Stimulated activated naive CD8-positive, alpha-beta T cell treated with anti-CD3 and anti-CD28 coated beads, Interleukin-15, Interleukin-2, amounts not matched to agents 100 U/mL and 50 U/mL, for 24 hours (primary cell): ENCODE measurements around the gene NOS3.

Experiments
- ATAC-seq: fragments of 150-1000 bp; cut with Tn5 transposase; one replicate; pipeline ENCODE4 v1.10.0; 2021
- DNase-seq: peaks from one replicate; pipeline ENCODE4 v3.0.0; 2021

Gene NOS3

GRCh38 chr7:150964593-150965111 lies 26.2 kb upstream of the NOS3 start:
- DNase-seq (no peak), ATAC-seq (no peak)

DNA sequence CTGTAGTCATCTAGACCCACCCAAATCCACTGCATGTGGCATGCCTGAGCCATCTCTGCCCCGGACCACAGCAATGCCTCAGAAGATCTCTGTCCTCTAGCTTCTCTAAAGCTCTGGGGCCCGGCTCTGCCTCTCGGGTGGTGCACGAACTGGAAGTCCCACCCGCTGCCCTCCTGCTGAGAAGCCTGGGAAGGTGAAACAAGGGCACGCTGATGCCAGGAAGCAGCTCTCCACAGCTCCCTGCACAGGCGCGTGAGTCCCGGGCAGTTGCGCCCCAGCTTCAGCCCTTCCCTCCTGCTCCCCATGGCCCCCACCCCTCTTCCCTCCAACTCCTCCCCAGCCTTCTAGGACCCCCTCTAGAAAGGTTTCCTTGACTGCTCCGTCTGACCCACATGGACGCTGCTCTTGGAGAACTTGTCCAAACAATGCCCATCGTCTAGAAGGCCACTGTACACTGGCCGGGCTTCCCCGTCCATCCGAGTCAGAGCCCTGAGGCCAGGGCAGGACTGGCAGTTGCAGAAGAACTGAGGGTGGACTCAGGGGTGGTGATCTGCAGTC lies 25.5 kb upstream of the NOS3 start:
- DNase-seq (no peak), ATAC-seq (no peak)

- no peak for ATAC-seq
- no peak for DNase-seq
Measured at GRCh38 chr7:150966002-150966401, 24.8 kb upstream of the NOS3 start.

DNA sequence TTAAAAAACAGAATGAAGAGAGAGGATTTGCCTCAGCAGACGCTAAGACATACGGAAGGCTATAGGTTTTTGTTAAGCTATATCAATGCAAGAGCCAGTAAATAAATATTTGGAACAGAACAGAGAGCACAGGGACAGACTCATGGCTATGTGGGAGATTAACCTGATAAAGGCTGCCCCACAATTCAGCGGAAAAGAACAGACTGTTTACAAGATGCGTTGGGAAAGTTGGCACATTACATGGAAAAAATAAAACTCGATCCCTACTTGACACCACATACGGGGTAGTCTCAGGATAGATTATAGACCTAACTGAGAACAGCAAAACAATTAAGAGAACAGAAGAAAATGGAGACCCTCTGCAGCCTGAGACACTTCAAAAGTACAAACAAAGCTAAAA lies 23.5 kb upstream of the NOS3 start:
- DNase-seq (no peak), ATAC-seq (no peak)

DNA sequence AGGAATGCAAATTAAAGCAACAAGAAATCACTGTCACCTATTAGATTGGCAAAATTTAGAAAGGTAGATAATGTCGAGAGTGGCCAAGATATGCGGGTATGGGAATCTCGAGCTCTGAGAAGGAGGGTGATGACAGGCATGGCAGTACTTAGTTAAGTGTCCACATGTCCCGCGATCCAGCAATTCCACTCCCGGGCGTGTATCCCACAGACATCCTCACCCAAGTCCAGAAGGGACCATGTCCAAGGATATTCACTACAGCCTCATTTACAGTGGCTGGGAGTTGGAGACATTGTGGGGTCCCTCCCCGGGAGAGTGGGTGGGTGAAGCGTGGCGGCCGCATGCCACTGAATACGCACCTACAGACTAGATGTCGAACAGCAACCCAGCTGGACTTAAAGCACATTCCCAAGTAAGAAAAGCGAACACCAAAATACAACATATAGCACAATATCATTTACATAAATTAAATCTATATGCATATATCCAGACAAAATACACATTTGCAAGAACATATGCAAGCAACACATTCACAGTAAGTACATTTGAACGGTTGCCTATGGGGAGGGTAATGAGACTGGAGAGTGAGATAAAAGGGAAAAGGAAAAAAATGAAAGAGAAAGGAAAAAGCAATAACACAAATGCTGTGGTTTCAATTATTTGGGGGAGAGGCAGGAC lies 22.6 kb upstream of the NOS3 start:
- ATAC-seq: no peak

GRCh38 chr7:150968734-150969372 lies 22.0 kb upstream of the NOS3 start:
- no peak for ATAC-seq
- DNase-seq: no peak

More for the DNA sequence above, 22.6 kb upstream of the NOS3 start:
- no peak for DNase-seq

- DNase-seq (no peak), ATAC-seq (no peak)
Measured at GRCh38 chr7:150969475-150969874, 21.3 kb upstream of the NOS3 start.

DNA sequence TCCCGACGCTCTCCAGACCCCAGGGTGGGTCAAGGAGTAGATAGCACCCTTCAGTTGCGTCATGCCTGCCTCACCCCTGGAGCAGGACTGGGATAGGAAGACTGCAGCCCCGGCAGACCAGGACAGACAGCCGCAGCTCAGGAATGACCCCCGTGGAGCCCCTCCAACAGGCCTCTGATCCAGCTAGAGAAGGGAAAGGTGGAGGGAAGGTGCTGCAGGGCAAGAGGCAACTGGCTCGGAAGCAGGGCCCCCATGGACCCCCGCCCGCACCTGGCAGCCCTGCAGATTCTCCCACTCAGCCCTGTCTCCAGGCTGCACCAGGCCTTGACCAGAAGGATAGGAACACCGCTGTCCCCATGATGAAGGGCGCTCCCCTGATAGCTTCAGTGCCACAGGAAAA lies 20.4 kb upstream of the NOS3 start:
- no peak for DNase-seq
- no peak for ATAC-seq

GRCh38 chr7:150971242-150972022 lies 19.4 kb upstream of the NOS3 start:
- DNase-seq (no peak), ATAC-seq (no peak)

DNA sequence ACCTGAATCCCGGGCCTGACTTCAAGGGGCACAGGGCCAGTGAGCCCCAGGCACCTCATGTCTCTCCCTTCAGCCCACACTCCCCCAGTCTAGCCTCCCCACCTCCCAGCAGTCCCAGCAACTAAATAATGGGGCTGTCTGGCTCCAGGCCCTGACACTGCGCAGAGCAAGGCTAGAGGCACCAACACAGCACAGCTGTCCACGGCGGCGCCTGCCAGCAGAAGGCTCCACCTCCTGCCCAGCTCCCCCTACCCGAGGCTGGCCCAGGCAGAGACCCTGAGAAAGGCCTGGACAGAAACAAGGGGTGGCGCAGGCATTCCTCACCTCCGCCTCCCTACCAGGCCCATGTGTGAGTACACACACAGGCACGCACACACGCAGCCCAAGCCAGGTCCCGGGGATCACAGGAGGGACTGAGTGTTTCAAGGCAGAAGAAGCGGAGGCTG lies 18.8 kb upstream of the NOS3 start:
- DNase-seq (no peak), ATAC-seq (no peak)

GRCh38 chr7:150972741-150973140 lies 18.1 kb upstream of the NOS3 start:
- ATAC-seq: no peak
- no peak for DNase-seq

DNA sequence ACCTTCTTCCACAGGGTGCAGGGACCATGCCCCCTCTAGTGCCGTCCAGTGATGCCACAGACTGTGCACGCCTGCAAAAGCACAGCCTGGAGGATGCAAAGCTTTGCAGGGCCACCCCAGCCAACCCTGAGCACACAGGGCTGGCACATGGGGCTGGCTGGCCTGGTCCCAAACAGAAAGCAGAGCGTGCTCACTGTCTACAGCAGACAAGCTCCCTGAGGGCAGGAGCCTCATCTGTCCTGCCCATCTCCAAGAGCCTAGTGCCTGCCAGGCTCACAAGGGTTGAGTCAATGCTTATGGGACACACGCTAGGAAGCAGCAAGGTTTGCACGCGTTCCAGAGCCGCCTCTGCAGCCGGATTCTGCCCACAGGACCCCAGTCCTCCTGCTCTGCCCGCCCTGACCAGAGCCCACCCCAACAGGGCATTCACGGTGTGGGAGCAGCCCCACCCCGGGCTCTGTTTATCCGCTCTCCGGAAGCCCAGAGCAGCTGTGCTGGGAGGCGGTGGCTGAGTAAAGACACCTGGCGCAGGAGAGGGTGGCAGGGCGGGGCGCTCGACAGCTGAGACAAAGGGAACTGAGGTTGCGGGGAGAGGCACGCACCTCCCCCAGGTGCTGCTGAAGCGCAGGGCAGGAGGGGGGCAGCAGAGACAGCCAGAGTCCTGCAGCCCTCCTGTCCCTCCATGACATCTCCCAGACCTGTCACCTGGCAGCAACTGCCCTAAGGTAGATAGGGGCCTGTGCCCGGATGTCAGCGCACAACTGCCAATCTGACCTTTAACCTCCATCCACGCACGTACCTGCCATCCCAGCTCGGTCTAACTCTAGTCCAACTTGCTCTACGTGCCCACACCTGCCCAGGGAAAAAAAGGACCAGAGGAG lies 17.0 kb upstream of the NOS3 start:
- ATAC-seq (no peak), DNase-seq (no peak)

DNA sequence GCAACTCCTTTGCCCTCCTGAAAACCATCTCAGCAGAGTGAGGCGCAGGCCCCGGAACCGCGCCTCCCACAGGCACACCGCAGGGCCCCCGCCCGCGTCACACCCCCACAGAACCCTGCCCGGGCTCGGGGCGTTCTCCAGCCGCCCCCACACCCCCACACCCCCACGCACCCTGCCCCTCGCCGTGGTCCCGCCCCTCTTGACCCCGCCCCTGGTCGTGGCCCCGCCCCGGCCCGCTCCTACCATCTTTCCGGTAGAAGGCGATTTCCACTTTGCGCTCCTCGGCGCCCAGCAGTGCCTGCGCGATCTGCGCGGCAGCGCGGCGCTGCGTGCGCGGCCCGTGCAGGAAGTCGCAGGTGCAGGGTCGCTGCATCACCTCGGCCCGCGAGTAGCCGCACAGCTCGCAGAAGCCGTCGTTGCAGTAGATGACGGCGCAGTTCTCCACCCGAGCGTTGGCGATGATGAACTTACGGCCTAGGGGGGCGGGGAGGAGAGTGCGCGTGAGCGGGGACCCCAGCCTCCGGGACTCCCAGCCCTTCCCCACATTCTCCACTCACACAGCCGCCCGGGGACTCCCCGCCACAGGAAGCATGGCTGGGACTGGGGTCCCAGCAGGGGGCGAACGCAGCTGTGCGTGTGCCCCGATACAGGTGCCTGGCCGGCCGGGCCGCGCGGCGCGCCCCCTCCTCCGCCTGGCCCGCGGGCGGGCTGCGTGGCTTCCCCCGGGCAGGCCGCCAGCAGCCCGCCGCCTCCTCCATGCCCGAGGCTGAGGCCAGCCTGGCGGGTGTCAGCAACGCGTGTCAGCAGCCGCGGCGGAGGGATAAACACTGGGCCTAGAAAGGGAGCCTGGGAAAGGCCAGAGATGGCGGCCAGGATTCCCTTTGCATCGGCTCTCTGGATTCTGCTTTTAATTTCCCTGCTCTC lies 16.1 kb upstream of the NOS3 start:
- DNase-seq (peak; percentile 71), ATAC-seq (peak; percentile 60)

GRCh38 chr7:150975536-150976319 lies 15.1 kb upstream of the NOS3 start:
- ATAC-seq (no peak), DNase-seq (no peak)

GRCh38 chr7:150976529-150977381 lies 14.1 kb upstream of the NOS3 start:
- no peak for DNase-seq
- ATAC-seq: no peak

- no peak for DNase-seq
- no peak for ATAC-seq
Measured at GRCh38 chr7:150977382-150978125, 13.3 kb upstream of the NOS3 start.

DNA sequence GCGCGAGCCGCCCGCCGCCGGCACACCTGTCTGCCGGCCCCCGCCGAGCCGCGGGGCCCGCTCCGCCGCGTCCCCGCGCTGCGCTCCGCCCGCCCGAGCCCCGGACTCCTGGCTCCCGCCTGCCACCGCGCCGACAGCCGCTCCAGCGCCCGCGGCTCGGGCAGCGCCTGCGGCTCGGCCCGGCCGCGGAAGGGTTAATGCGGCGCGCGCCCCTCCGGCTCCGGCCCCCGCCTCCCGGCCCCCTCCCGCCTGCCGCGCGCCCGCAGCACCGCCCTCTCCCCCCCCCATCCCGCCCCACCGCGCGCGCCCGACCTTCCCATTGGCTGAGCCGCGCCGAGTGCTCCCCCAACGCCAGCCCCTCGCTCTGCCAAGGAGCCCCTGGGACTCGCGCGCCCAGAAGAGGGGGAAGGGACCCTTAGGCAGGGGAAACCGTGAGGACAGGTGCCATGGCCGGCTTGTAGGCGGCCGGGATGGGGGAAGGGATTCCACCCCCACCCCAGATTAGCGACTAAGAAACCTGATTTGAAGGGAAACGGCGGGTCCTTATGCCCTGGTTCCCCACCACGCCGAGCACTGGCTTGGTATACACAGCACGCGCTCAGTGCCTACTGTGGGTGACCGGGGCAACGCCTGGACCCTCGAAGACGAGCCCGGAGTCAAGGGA lies 12.6 kb upstream of the NOS3 start, which contains the start of gene KCNH2:
Gene KCNH2 (minus strand): TSS at position 196 of the 664 bp plus-strand sequence. CDS start 408 bp downstream, outside the sequence.
- no peak for ATAC-seq

More for the DNA sequence above, 12.6 kb upstream of the NOS3 start, which contains the start of gene KCNH2:
- no peak for DNase-seq
